ENCODE measurements around the gene RAB3A.

DNA sequence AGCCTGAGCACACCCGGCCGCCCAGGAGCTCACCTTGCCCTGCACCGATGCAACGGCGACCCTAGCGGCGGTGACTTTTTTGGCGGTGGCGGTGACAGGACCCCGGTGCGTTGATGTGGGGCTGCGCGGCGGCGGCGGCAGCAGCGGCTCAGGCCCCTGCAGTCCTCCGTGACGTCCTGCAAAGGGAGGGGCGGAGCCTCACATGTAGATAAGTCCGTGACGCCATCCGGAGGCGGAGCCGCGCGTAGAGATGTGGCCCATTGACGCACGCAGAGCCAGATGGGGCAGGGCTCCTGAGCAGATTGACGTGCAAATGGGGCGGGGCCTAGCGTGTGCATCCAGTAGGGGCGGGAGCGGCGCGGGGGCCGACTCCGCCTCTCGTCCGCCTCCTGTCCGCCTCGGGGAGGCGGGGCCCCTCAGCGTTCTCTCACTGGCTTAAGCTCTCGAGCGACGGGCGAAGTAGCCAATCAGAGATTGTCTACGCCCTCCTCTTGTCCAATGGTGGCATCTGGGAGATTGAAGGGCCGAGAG, at the start of gene RAB3A:
- peak in 1 of 3 donors; percentile 69 for TF ChIP-seq POLR2A (IDR thresholded peaks at IDR 0.05)
- TF ChIP-seq, protein P1, sequence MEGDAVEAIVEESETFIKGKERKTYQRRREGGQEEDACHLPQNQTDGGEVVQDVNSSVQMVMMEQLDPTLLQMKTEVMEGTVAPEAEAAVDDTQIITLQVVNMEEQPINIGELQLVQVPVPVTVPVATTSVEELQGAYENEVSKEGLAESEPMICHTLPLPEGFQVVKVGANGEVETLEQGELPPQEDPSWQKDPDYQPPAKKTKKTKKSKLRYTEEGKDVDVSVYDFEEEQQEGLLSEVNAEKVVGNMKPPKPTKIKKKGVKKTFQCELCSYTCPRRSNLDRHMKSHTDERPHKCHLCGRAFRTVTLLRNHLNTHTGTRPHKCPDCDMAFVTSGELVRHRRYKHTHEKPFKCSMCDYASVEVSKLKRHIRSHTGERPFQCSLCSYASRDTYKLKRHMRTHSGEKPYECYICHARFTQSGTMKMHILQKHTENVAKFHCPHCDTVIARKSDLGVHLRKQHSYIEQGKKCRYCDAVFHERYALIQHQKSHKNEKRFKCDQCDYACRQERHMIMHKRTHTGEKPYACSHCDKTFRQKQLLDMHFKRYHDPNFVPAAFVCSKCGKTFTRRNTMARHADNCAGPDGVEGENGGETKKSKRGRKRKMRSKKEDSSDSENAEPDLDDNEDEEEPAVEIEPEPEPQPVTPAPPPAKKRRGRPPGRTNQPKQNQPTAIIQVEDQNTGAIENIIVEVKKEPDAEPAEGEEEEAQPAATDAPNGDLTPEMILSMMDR (IDR thresholded peaks at IDR 0.05): peak in 3 of 7 experiments; percentile 12 to 17 (median 14)
